HG03139 (cell line): ENCODE data around the gene HECTD4.
"Not testable (repeated sequence)": the region's sequence is repeated elsewhere in the genome, so short reads cannot be mapped to it uniquely, and the experiment has no call there.

Experiments
- ATAC-seq: cut with Tn5 transposase; IDR thresholded peaks from one replicate; pipeline ENCODE4 v1.9.1; 2021; ENCODE audit not compliant: unreplicated experiment

HECTD4 gene

DNA sequence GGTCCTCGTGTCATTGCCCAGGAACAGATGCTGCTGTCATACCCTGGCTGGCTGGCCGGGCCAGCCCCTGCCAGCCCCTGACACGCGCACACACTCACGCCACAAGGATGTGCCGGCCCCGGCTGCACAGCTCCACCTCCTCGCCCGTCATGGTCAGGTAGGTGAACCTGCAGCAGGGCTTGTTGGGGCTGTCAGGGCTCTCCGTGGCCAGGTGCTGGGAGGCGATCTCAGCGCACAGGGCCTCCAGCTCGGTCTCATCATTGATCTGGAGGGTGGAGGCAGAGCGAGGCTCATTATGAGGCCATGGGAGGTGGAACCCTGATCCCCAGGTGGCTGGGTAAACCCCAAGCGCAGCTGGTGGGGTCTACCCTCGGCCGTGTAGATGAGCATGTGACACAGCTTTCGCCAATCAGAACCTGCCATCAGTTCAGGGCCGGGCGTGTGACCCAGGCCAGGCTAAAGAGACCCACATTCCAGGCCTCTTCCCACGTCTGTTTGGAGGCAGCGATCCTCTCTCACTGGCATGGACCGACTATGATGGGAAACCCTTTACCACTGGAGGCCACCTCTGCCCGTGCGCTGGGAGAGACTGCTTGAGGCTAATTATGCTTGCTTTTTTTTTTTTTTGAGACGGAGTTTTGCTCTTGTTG is 218.1 kb downstream of the HECTD4 start:
- ATAC-seq = no peak

DNA sequence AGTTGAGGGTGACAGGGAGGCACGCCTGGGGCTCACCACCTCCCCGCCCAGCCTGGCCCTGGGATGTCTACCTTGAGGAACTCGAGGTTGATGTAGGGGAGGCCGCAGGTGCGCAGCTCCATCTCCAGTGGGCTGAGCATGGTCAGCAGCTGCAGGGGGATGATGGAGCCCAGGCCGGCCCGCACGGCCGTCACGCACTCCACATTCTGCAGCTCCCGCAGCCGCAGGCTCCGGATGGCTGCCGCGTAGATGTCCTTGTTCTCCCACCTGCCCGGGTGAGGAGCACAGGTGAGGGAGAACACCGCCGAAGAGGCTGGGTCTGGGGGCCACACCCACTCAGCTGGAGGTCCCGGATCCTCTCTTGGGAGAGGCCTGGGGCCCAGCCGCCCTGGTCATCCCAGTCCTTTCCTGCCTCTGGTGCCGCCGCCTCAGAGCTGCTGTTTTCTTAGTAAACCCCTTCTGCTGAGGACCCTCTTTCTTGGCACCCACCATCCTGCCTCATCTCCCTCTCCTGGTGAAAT is 218.7 kb downstream of the HECTD4 start:
- no peak for ATAC-seq

DNA sequence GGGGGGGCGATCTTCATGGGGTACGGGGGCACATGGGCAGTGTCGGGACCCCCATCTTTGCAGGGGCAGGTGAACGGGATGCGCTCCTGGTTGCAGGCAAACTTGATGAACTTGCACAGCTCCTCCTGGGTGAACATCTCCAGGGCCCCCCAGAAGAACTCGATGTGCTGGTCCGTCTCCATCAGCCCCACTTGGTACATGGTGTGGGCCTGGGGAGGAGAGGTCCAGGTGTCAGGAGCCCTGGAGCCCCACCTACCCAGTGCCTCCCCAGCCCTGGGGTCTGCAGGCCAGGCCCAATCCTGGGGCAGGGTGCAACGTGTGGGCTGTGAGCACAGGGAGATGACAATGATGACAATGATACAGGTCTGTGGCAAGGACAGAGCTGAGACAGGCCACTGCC is 219.2 kb downstream of the HECTD4 start:
- ATAC-seq = no peak

DNA sequence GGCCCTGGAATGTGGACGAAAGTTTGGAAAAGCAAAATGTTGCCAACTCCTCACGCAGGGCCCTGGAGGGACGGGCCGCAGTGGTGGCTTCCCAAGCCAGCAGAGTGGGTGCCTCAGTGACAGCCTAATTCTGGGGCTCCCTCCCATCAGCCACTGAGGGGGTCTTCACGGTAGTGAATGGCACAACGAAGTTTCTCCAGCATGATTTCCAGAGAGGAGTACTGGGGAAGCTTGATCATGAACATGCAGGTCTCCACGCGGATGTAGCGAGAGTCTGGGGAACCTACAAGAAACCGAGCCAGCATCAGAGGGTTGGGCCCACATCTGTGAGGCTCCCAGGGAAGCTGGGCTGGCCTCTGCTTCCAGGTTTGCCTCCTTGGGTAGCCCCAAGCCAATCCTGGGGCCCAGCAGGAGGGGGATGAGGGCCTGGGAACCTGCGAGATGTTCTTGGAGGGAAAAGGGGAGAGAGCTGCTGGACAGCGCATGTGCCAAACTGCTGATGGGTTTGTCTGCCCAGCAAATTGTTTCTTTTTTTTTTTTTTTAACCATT is 219.9 kb downstream of the HECTD4 start:
- no peak for ATAC-seq

DNA sequence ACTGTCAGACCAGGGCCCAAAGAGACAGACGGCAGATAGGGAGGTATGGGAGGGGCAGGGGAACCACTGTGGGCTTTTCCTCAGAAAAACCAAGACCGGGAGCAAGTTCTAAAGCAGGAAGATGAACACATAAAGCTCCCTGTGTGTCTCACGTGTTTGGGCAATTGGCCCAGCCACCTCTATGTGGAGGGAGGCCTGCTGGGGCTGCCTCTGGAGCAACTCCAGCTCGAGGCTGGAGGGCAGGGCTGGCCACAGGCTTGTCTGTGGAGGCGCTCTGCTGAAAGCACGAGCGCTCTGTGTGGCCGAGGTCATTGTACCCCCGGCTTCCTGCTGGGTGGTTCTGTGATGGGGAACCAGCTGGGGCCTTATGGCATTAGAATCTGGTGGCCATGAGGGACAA is 220.5 kb downstream of the HECTD4 start:
- ATAC-seq = no peak

DNA sequence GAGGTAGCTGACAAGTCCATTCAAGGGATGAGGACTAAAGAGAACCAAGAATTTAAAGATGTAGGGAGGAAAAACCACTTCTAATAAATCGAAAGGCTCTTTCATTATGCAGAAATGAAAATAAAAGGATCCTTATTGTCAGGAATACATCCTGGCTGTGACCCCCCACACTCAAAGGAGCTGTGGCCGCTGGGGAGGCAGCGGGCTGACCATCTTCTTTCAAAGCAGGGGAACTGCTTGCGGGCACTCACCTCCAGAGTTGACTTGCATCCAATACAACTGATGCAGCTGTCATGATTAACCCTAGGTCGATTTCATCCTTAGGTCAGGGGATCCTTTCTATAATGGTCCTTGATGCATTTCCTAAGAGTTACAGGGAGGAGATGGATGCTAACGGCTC is 221.6 kb downstream of the HECTD4 start:
- no peak for ATAC-seq

DNA sequence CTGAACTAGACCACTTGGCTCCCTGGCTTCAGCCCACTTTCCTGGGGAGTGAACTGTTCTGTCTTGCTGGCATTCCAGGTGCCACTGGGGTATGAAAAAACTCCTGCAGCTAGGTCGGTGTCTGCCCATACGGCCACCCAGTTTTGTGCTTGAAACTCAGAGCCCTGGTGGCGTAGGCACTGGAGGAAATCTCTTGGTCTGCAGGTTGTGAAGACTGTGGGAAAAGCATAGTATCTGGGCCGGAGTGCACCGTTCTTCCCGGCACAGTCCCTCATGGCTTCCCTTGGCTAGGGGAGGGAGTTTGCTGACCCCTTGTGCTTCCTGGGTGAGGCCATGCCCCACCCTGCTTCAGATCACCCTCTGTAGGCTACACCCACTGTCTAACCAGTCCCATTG is 223.1 kb downstream of the HECTD4 start:
- no peak for ATAC-seq

DNA sequence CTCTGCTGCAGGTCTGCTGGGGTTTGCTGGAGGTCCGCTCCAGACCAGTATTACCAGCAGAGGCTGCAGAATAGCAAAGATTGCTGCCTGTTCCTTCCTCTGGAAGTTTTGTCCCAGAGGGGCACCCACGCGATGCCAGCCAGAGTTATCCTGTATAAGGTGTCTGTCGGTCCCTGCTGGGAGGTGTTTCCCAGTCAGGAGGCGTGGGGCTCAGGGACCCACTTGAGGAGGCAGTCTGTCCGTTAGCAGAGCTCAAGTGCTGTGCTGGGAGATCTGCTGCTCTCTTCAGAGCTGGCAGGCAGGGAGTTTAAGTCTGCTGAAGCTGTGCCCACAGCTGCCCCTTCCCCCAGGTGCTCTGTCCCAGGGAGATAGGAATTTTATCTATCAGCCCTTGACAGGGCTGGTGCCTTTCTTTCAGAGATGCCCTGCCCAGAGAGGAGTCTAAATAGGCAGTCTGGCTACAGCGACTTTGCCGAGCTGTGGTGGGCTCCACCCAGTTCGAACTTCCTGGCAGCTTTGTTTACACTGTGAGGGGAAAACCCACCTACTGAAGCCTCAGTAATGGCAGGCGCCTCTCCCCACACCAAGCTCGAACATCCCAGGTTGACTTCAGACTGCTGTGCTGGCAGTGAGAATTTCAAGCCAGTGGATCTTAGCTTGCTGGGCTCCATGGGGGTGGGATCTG is 223.6 kb downstream of the HECTD4 start:
- ATAC-seq = not testable (repeated sequence)

DNA sequence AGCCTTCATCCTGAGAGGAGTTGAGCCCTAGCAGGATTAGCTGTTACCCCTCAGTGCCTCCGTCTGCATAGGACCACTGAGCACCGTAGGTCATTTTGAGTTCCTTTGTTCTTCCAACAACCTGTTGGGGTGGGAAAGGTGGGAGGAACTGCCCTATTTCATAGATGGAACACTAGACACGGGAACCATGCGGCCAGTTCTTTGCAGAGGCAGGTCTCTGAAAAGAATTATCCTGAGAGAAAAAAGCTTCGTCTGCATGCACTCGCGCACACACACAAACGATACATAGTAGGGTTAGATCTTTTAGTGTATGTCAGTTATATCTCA is 228.4 kb downstream of the HECTD4 start:
- no peak for ATAC-seq

DNA sequence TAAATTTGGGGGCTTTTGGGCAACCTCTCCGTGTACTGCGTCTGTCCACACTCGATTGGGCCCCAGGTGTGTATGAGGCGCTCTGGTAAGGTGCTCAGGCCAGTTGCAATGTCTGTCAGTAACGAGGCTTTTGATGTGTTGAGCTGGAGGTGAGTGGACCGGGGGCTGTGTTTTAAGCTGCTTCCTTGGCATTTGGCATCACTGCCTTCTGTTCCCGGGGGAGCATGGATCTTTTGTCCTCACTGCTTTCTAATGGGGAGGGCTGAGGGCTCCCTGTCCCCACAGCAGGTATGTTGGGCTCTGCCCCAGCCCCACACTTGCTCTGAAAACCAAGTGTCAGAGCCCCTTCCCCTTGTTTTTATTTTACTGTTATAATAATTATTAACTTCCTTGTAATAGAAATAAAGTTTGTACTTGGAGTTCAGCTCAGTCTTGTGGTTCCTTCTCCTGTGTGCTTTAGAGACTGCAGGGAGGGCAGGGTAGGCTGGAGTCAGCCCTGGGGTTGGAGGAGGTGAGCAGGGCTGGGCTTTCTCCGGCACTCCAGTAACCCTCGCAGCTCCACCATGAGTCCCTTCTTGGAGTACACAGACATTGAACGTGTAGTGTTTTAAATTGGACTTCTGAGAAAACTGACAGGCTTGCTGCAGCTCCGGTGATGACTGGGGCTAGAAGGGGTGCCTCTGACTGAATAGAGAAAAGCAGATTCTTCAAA is 228.9 kb downstream of the HECTD4 start:
- ATAC-seq = no peak

DNA sequence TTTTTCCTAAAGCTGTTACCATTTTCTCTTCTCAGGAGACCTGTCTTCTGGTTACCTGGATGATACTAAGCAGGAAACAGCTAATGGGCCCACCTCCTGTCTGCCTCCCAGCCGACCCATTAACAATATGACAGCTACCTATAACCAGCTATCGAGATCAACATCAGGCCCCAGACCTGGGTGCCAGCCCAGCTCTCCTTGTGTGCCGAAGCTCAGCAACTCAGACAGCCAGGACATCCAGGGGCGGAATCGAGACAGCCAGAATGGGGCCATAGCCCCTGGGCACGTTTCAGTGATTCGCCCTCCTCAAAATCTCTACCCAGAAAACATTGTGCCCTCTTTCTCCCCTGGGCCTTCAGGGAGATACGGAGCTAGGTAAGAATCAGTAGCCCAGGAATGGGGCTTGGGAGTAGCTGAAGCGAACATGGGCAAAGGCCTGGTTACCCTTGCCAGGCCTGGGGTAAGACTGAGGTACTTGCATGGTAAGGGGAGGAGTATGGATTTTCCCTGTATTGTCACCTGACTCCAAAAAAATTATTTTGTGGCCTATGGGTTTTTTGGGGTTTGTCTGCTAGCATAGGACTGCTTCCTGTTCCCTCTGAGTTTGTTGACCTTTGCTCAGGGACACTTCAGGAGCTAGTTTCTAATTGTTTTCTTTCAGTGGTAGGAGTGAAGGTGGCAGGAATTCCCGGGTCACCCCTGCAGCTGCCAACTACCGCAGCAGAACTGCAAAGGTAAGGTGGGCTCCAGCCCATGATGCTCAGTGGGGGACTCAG is 230.3 kb downstream of the HECTD4 start:
- no peak for ATAC-seq

DNA sequence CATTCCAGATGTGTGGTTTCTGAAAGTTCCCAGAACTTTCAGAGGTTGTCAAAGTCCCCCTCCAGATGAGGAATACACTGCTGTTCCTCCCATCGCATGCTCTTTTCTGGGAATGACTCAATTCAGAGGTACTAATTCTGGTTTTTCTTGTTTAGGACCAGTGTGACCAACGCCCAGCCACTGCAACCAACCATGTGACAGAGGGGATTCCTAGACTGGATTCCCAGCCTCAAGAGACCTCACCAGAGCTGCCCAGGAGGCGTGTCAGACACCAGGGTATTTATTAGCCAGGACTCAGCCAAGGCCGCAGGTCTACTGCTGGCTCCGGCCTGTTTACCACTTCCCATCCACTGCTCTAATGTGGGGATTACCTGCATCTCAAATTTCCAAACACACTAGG is 232.6 kb downstream of the HECTD4 start:
- no peak for ATAC-seq

DNA sequence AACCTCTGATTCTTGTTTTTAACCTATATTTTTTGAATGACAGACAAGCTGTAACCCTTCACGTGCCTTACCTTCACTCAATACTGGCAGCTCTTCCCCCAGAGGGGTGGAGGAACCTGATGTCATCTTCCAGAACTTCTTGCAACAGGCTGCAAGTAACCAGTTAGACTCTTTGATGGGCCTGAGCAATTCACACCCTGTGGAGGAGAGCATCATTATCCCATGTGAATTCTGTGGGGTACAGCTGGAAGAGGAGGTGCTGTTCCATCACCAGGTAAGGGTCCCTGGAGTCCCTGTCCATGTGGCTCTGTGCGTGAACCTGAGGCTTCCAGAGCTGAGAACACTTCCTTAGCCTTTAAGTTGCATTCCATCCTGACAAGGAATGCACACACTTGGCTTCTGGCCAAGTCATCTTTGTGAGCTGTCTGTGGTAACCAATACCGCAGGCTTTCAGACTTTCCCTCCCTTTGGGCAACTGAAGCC is 234.2 kb downstream of the HECTD4 start:
- no peak for ATAC-seq

DNA sequence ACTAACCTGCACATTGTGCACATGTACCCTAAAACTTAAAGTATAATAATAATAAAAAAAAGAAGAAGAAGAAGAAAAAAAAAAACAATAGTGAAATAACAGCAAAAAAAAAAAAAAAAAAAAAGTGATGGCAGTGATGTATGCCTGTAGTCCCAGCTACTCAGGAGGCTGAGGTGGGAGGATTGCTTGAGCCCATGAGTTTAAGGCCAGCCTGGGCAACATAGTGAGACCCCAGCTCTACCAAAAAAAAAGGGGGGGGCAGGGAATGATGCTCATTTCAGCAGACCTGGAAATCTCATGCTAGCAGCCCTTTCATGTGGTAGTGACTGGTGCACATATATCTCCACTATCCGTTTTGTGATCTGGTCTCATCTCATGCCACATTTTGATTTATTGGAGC is 236.1 kb downstream of the HECTD4 start:
- ATAC-seq = no peak

DNA sequence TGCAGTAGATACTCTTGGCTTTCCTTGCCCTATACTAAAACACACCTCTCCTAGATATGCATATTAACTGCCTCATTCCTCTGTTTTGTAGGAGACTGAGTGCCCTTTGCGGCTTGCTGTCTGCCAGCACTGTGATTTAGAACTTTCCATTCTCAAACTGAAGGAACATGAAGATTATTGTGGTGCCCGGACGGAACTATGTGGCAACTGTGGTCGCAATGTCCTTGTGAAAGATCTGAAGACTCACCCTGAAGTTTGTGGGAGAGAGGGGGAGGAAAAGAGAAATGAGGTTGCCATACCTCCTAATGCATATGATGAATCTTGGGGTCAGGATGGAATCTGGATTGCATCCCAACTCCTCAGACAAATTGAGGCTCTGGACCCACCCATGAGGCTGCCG is 241.5 kb downstream of the HECTD4 start:
- ATAC-seq = no peak

DNA sequence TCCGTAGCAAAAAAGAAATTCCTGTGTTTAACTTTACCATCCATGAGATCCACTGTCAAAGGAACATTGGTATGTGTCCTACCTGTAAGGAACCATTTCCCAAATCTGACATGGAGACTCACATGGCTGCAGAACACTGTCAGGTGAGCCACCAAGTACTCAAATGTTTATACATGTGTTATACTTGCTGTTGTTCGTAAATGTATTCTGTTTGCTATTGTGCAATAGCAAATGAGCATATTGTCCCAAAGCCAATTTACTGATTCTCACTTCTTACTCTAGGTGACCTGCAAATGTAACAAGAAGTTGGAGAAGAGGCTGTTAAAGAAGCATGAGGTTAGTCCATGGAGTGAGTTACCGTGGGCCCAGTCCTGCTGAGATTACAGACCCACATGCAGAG is 247.5 kb downstream of the HECTD4 start:
- no peak for ATAC-seq

DNA sequence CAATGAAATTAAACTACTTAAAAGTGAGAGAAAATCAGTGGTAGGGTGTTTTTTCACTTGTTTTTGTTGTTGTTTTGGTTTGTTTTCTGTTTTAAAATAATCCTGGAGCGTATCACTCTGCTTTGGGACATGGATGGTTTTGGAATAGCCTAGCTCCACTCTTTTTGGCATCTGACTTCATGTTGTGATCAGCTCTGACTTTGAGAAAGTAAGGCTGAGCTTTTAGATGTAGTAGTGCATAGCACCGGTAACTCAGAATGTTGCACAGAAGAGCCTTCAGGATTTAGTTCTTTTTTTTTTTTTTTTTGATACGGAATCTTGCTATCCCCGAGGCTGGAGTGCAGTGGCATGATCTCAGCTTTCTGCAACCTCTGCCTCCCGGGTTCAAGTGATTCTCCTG is 248.8 kb downstream of the HECTD4 start:
- no peak for ATAC-seq

DNA sequence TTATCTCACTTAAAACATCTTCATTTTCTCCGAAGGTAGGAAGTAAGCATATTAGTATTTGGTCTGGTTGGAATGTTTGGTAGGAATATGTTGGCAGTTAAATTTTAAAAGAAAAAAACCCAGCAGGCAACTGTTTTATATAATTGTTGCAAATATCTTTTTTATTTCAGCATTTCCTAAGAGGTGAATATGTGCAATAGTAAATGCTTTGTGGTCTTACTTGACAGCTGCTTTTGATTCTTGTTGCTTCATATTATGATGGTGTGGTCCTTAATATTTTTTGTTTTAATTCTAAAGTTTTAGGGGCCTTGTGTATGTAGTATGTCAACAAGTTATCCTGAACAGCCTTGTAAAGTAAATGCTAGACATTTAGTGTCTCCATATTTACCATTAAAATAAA is 250.5 kb downstream of the HECTD4 start:
- no peak for ATAC-seq

DNA sequence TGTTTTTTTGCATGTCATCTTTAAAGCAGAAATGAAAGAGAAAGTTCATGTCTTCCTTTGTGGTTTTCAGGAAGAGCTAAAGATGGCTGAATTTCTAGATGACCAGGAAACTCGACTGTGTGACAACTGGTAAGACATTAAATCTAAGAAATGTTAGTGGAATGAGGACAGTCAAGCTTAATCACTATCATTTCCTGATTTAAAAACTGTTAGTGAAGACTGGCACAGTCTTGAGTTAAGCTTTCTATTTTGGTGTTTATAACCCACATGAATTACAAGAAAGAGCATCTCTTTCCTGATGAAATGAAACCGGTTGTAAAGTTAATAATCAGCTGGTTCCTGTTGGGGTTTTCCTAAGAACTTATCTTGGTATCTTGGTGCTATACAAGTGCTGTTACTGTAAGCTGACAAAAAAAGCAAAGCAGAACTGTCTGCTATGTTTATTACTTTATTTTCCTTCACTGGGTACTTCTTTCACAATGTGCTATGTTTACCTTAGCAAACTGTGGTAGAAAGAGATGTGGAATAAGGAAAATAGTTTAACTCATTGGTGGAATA is 251.7 kb downstream of the HECTD4 start:
- peak; percentile 55 for ATAC-seq

DNA sequence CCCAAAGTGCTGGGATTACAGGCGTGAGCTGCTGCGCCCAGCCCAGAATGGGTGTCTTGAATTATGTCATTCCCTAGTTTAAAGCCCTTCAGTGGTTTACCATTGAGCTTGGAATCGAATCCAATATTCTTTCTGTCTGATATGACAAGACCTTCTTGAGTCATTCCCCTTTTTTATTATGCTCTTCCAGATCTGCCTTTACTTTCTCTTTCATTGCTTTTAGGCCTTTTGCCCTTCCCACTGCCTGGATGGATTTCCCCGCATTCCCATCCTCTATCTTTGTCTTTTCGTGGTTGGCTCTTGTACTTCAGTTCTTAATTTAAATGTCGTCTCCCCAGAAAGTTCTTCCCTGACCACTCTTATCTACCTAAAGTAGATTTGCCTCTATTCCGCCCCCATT is 255.3 kb downstream of the HECTD4 start:
- no peak for ATAC-seq

DNA sequence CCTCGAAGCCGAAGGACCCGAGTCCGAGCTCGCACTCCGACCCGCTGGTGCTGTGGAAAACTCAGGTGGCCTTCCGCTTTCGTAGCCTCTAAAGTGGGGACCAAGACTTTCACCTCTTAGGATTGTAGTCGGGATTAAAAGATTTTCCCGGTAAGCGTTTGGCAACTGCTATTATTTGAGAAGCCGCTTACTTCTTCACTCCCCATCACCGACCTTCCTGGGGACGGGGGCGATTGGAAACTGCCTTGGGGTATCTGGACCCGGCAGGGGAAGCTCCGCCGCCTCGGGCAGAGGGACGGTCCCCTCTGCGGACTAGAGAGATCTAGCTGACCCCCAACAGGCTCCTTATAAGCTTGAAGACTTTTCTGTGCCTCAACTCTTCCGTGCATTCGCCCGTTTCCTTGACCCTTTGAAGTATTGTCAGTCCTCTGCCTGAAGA is 256.2 kb downstream of the HECTD4 start:
- ATAC-seq = no peak
